GM23338 (cell line): ENCODE results near the gene TCN1. TPM values are rescaled to one million over a fixed set of nuclear protein-coding genes. Genes with fewer than 3 reads are reported as not detected.

Experiments
- ATAC-seq: fragments of 200-7000 bp; cut with Tn5 transposase; 3 replicates; pipeline ENCODE4 v1.9.1; 2020
- DNase-seq: peaks from one replicate; pipeline ENCODE4 v3.0.0-alpha.2; 2015; ENCODE audit warnings: low spot score
- H2AFZ ChIP-seq: fragments of 200-600 bp; sonication (generic); 2 replicates; pipeline ENCODE4 v1.8.0; 2016; ENCODE audit warnings: antibody characterized with exemption, mild to moderate bottlenecking, moderate library complexity
- H3F3A ChIP-seq: fragments of 200-600 bp; sonication (generic); replicated peaks from 2 replicates; pipeline ENCODE4 v1.8.0; 2017; ENCODE audit warnings: antibody characterized with exemption, mixed run types, low read depth
- H3K27ac ChIP-seq: fragments of 200-600 bp; sonication (generic); 2 replicates; pipeline ENCODE4 v1.6.1; 2016; ENCODE audit warnings: low read depth
- H3K27me3 ChIP-seq: fragments of 200-600 bp; sonication (generic); 2 replicates; pipeline ENCODE4 v1.8.0; 2016; ENCODE audit warnings: mild to moderate bottlenecking, mixed run types, moderate library complexity; ENCODE audit not compliant: insufficient read depth
- H3K36me3 ChIP-seq: fragments of 200-600 bp; sonication (generic); 2 replicates; pipeline ENCODE4 v1.8.0; 2016; ENCODE audit warnings: mild to moderate bottlenecking; ENCODE audit not compliant: insufficient read depth
- H3K4me1 ChIP-seq: fragments of 200-600 bp; sonication (generic); 2 replicates; pipeline ENCODE4 v1.8.0; 2016; ENCODE audit warnings: mild to moderate bottlenecking, moderate library complexity; ENCODE audit not compliant: insufficient read depth
- H3K4me2 ChIP-seq: fragments of 200-600 bp; sonication (generic); 2 replicates; pipeline ENCODE4 v1.7.1; 2017; ENCODE audit warnings: mixed run types
- H3K4me3 ChIP-seq: fragments of 200-600 bp; sonication (generic); 2 replicates; pipeline ENCODE4 v1.6.1; 2016; ENCODE audit warnings: mixed run types
- H3K79me2 ChIP-seq: fragments of 200-600 bp; sonication (generic); replicated peaks from 2 replicates; pipeline ENCODE4 v1.8.0; 2017; ENCODE audit warnings: mild to moderate bottlenecking; ENCODE audit not compliant: insufficient read depth
- H3K9me2 ChIP-seq: fragments of 200-600 bp; sonication (generic); 2 replicates; pipeline ENCODE4 v1.8.0; 2017; ENCODE audit not compliant: insufficient read depth
- H4K20me1 ChIP-seq: fragments of 200-600 bp; sonication (generic); replicated peaks from 2 replicates; pipeline ENCODE4 v1.8.0; 2017; ENCODE audit warnings: mild to moderate bottlenecking; ENCODE audit not compliant: insufficient read depth
- H3K27ac Mint-ChIP-seq: 2 replicates; pipeline ENCODE4 v1.8.0; 2020; ENCODE audit warnings: inconsistent platforms, mild to moderate bottlenecking, moderate library complexity, mixed read lengths
- H3K27me3 Mint-ChIP-seq: 3 replicates; pipeline ENCODE4 v1.8.0; 2022; ENCODE audit warnings: low read depth, mild to moderate bottlenecking, moderate library complexity, mixed read lengths, inconsistent platforms; ENCODE audit not compliant: insufficient read depth, poor library complexity
- H3K36me3 Mint-ChIP-seq: 3 replicates; pipeline ENCODE4 v1.8.0; 2021; ENCODE audit warnings: low read depth, mild to moderate bottlenecking, inconsistent platforms, moderate library complexity, mixed read lengths
- H3K4me1 Mint-ChIP-seq: 3 replicates; pipeline ENCODE4 v1.8.0; 2020; ENCODE audit warnings: mild to moderate bottlenecking, inconsistent platforms, mixed read lengths
- H3K4me3 Mint-ChIP-seq: 3 replicates; pipeline ENCODE4 v1.8.0; 2021; ENCODE audit warnings: moderate library complexity, mild to moderate bottlenecking, inconsistent platforms, mixed read lengths
- H3K9me3 Mint-ChIP-seq: 3 replicates; pipeline ENCODE4 v1.8.0; 2020; ENCODE audit warnings: moderate library complexity, mild to moderate bottlenecking, inconsistent platforms, mixed read lengths
- CREB1 ChIP-seq: fragments of 250-450 bp; sonication (Bioruptor Pico); IDR thresholded peaks from 2 replicates; pipeline ENCODE4 v1.5.0; 2020; ENCODE audit warnings: low read depth, mild to moderate bottlenecking, moderate library complexity
- EZH2 ChIP-seq: fragments of 200-600 bp; sonication (generic); IDR thresholded peaks from one replicate; pipeline ENCODE4 v1.8.0; 2017; ENCODE audit warnings: antibody characterized with exemption, mild to moderate bottlenecking, low read depth; ENCODE audit not compliant: unreplicated experiment
- EZH2phosphoT487 ChIP-seq: fragments of 200-600 bp; sonication (generic); IDR thresholded peaks from one replicate; pipeline ENCODE4 v1.8.1; 2018; ENCODE audit warnings: antibody characterized with exemption; ENCODE audit not compliant: unreplicated experiment
- JUNB ChIP-seq: IDR thresholded peaks from one replicate; pipeline ENCODE4 v1.6.1; 2016; ENCODE audit warnings: antibody characterized with exemption; ENCODE audit not compliant: unreplicated experiment
- NANOG ChIP-seq: IDR thresholded peaks from 2 replicates; pipeline ENCODE4 v1.6.1; 2016; ENCODE audit warnings: antibody characterized with exemption, borderline replicate concordance
- POLR2AphosphoS5 ChIP-seq: IDR thresholded peaks from 2 replicates; pipeline ENCODE4 v1.6.1; 2016; ENCODE audit warnings: antibody characterized with exemption, low read depth
- STAT1 ChIP-seq: IDR thresholded peaks from one replicate; pipeline ENCODE4 v1.6.1; 2016; ENCODE audit warnings: antibody characterized with exemption; ENCODE audit not compliant: unreplicated experiment
- ZNF114 ChIP-seq: fragments of 250-450 bp; sonication (Bioruptor Pico); IDR thresholded peaks from 2 replicates; pipeline ENCODE4 v1.5.0; 2020; ENCODE audit warnings: mild to moderate bottlenecking, moderate library complexity
- ZNF331 ChIP-seq: fragments of 250-450 bp; sonication (Bioruptor Pico); IDR thresholded peaks from 2 replicates; pipeline ENCODE4 v1.5.0; 2020; ENCODE audit warnings: low read depth, mild to moderate bottlenecking, moderate library complexity
- polyA plus RNA-seq: library from polyadenylated mRNA; unstranded; fragments of >200 nt; fragmentation: Nextera tagmentation; extraction: Ambion mirVana; gene quantifications from 2 replicates; pipeline ENCODE4 v1.2.1, GENCODE V29; 2016
- total RNA-seq: library from RNA; depleted of rRNA; stranded (reverse); fragments of >200 nt; shearing (Covaris generic); gene quantifications from 2 replicates; pipeline ENCODE4 v1.2.3, GENCODE V29; 2014
- TF ChIP-seq, protein P1 (sequence below): fragments of 250-450 bp; sonication (Bioruptor Pico); IDR thresholded peaks from 2 replicates; pipeline ENCODE4 v1.5.0; 2020; ENCODE audit warnings: mild to moderate bottlenecking, moderate library complexity
- TF ChIP-seq, protein P2 (sequence below): IDR thresholded peaks from one replicate; pipeline ENCODE4 v1.6.1; 2018; ENCODE audit warnings: antibody characterized with exemption; ENCODE audit not compliant: unreplicated experiment
- TF ChIP-seq, protein P3 (sequence below), 2 experiments: fragments of 200-600 bp in 1 of 2; sonication (generic) in 1 of 2; conservative IDR thresholded peaks; 2 replicates each; pipeline versions ENCODE4 v1.5.1 to v1.6.1; 2016 to 2017; ENCODE audit warnings: antibody characterized with exemption in 2 of 2, low read depth in 2 of 2, mild to moderate bottlenecking in 2 of 2, moderate library complexity in 1 of 2
- TF ChIP-seq, protein P4 (sequence below): IDR thresholded peaks from 2 replicates; pipeline ENCODE4 v1.6.1; 2016; ENCODE audit warnings: antibody characterized with exemption

The TCN1 gene
- total and polyA plus RNA-seq, 2 experiments from 2014 or later: not detected

DNA sequence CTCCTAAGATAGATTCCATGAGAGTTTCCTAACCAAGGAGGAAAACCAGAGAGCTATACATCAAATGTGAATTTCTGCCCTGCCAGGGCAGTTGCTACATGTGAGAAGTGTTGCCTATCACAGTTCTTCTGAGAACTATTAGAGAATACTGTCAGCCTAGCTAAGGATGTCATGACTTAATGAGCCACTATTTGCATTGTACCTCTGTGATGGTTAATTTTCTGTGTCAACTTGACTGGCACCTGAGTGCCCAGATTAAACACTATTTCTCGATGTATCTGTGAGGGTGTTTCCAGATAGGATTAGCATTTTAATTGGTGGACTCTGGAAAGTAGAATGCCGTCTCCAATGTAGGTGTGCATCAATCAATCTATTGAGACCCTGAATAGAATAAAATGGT is 1.7 kb upstream of the TCN1 start:
- H3K79me2 ChIP-seq: no peaks in the 10 kb centered on the region
- Mint-ChIP-seq H3K9me3 (no peaks in the 10 kb centered on the region; the same call in 2 of the 3 replicates), H3K4me3 (no peak overlapping the region), H3K36me3 (peaks cover 3% of the 10 kb centered on the region; the same call in 1 of the 3 replicates), H3K27me3 (no peaks in the 10 kb centered on the region), H3K27ac (no peak overlapping the region), H3K4me1 (peaks cover 2% of the 10 kb centered on the region; the same call in 2 of the 3 replicates)
- H3F3A ChIP-seq: no peaks in the 10 kb centered on the region
- H3K36me3 ChIP-seq: no peaks in the 10 kb centered on the region
- no peaks in the 10 kb centered on the region for H3K9me2 ChIP-seq
- no peaks in the 10 kb centered on the region for H3K4me1 ChIP-seq
- H4K20me1 ChIP-seq: no peaks in the 10 kb centered on the region
- no peaks in the 10 kb centered on the region for H3K27me3 ChIP-seq
- no peak overlapping the region for H3K27ac ChIP-seq
- H2AFZ ChIP-seq: no peak overlapping the region
- ATAC-seq (no peak), DNase-seq (no peak)
- H3K4me3 ChIP-seq: no peak overlapping the region
- TF ChIP-seq ZNF114 (CRISPR knock-in tag) (no peak), STAT1 (no peak), CREB1 (no peak), POLR2AphosphoS5 (no peak), EZH2 (no peak), ZNF331 (CRISPR knock-in tag) (no peak), NANOG (no peak), EZH2phosphoT487 (no peak), JUNB (no peak)
- TF ChIP-seq, protein P1, sequence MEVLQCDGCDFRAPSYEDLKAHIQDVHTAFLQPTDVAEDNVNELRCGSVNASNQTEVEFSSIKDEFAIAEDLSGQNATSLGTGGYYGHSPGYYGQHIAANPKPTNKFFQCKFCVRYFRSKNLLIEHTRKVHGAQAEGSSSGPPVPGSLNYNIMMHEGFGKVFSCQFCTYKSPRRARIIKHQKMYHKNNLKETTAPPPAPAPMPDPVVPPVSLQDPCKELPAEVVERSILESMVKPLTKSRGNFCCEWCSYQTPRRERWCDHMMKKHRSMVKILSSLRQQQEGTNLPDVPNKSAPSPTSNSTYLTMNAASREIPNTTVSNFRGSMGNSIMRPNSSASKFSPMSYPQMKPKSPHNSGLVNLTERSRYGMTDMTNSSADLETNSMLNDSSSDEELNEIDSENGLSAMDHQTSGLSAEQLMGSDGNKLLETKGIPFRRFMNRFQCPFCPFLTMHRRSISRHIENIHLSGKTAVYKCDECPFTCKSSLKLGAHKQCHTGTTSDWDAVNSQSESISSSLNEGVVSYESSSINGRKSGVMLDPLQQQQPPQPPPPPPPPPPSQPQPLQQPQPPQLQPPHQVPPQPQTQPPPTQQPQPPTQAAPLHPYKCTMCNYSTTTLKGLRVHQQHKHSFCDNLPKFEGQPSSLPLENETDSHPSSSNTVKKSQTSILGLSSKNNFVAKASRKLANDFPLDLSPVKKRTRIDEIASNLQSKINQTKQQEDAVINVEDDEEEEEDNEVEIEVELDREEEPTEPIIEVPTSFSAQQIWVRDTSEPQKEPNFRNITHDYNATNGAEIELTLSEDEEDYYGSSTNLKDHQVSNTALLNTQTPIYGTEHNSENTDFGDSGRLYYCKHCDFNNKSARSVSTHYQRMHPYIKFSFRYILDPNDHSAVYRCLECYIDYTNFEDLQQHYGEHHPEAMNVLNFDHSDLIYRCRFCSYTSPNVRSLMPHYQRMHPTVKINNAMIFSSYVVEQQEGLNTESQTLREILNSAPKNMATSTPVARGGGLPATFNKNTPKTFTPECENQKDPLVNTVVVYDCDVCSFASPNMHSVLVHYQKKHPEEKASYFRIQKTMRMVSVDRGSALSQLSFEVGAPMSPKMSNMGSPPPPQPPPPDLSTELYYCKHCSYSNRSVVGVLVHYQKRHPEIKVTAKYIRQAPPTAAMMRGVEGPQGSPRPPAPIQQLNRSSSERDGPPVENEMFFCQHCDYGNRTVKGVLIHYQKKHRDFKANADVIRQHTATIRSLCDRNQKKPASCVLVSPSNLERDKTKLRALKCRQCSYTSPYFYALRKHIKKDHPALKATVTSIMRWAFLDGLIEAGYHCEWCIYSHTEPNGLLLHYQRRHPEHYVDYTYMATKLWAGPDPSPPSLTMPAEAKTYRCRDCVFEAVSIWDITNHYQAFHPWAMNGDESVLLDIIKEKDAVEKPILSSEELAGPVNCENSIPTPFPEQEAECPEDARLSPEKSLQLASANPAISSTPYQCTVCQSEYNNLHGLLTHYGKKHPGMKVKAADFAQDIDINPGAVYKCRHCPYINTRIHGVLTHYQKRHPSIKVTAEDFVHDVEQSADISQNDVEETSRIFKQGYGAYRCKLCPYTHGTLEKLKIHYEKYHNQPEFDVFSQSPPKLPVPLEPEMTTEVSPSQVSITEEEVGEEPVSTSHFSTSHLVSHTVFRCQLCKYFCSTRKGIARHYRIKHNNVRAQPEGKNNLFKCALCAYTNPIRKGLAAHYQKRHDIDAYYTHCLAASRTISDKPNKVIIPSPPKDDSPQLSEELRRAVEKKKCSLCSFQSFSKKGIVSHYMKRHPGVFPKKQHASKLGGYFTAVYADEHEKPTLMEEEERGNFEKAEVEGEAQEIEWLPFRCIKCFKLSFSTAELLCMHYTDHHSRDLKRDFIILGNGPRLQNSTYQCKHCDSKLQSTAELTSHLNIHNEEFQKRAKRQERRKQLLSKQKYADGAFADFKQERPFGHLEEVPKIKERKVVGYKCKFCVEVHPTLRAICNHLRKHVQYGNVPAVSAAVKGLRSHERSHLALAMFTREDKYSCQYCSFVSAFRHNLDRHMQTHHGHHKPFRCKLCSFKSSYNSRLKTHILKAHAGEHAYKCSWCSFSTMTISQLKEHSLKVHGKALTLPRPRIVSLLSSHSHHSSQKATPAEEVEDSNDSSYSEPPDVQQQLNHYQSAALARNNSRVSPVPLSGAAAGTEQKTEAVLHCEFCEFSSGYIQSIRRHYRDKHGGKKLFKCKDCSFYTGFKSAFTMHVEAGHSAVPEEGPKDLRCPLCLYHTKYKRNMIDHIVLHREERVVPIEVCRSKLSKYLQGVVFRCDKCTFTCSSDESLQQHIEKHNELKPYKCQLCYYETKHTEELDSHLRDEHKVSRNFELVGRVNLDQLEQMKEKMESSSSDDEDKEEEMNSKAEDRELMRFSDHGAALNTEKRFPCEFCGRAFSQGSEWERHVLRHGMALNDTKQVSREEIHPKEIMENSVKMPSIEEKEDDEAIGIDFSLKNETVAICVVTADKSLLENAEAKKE (CRISPR knock-in tag): no peak
- TF ChIP-seq, protein P2, sequence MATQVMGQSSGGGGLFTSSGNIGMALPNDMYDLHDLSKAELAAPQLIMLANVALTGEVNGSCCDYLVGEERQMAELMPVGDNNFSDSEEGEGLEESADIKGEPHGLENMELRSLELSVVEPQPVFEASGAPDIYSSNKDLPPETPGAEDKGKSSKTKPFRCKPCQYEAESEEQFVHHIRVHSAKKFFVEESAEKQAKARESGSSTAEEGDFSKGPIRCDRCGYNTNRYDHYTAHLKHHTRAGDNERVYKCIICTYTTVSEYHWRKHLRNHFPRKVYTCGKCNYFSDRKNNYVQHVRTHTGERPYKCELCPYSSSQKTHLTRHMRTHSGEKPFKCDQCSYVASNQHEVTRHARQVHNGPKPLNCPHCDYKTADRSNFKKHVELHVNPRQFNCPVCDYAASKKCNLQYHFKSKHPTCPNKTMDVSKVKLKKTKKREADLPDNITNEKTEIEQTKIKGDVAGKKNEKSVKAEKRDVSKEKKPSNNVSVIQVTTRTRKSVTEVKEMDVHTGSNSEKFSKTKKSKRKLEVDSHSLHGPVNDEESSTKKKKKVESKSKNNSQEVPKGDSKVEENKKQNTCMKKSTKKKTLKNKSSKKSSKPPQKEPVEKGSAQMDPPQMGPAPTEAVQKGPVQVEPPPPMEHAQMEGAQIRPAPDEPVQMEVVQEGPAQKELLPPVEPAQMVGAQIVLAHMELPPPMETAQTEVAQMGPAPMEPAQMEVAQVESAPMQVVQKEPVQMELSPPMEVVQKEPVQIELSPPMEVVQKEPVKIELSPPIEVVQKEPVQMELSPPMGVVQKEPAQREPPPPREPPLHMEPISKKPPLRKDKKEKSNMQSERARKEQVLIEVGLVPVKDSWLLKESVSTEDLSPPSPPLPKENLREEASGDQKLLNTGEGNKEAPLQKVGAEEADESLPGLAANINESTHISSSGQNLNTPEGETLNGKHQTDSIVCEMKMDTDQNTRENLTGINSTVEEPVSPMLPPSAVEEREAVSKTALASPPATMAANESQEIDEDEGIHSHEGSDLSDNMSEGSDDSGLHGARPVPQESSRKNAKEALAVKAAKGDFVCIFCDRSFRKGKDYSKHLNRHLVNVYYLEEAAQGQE: no peak
- TF ChIP-seq, protein P3, sequence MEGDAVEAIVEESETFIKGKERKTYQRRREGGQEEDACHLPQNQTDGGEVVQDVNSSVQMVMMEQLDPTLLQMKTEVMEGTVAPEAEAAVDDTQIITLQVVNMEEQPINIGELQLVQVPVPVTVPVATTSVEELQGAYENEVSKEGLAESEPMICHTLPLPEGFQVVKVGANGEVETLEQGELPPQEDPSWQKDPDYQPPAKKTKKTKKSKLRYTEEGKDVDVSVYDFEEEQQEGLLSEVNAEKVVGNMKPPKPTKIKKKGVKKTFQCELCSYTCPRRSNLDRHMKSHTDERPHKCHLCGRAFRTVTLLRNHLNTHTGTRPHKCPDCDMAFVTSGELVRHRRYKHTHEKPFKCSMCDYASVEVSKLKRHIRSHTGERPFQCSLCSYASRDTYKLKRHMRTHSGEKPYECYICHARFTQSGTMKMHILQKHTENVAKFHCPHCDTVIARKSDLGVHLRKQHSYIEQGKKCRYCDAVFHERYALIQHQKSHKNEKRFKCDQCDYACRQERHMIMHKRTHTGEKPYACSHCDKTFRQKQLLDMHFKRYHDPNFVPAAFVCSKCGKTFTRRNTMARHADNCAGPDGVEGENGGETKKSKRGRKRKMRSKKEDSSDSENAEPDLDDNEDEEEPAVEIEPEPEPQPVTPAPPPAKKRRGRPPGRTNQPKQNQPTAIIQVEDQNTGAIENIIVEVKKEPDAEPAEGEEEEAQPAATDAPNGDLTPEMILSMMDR (conservative IDR thresholded peaks at IDR 0.05; ENCODE audit: low read depth in 2 of 2): no peak
- TF ChIP-seq, protein P4, sequence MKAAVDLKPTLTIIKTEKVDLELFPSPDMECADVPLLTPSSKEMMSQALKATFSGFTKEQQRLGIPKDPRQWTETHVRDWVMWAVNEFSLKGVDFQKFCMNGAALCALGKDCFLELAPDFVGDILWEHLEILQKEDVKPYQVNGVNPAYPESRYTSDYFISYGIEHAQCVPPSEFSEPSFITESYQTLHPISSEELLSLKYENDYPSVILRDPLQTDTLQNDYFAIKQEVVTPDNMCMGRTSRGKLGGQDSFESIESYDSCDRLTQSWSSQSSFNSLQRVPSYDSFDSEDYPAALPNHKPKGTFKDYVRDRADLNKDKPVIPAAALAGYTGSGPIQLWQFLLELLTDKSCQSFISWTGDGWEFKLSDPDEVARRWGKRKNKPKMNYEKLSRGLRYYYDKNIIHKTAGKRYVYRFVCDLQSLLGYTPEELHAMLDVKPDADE: no peak
- no peak overlapping the region for H3K4me2 ChIP-seq
